ENCODE data around the gene CANT1. TPM values are rescaled to one million over a fixed set of nuclear protein-coding genes. Genes with fewer than 3 reads are reported as not detected.
"Not testable (repeated sequence)": the region's sequence is repeated elsewhere in the genome, so short reads cannot be mapped to it uniquely, and the experiment has no call there.

The CANT1 gene
- total RNA-seq, 4 donors from 2014 or later, result 17.5 to 38.3 (median 26.6) TPM

DNA sequence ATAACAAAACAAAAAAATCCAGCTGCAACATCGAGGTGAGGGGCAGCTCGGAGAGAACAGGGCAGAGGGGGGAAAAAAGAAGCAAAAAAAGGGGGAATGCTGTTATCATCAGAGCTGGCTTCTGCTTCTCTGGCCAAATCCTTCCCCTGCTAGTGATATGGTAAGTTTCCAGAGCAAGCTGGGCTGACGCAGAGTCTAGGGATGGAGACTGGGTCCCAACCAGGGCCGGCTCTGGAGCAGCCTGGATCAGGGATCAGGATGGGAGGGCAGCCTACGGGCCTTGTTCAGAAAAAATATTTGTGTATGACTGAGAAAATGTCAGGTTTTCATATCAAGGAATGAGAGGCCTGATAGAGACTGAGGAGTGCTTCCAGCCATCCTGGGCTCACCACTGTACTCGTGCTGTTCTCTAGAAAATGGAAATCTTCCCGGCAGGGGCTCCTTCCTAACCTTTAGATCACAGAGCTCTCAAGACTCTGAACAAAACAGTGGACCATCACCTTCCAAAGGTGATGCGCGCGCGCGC lies 13.7 kb upstream of the CANT1 start:
- H3K36me3 ChIP-seq, result no peaks in the 10 kb centered on the region
- H3K9me3 ChIP-seq, result no peaks in the 10 kb centered on the region
- H3K4me3 ChIP-seq, result peak overlapping the region; percentile 59 to 79 (median 64)
- H3K27ac ChIP-seq, result peak overlapping the region; percentile 63 to 83 (median 78)
- no peak for ATAC-seq
- TF ChIP-seq, protein P1, sequence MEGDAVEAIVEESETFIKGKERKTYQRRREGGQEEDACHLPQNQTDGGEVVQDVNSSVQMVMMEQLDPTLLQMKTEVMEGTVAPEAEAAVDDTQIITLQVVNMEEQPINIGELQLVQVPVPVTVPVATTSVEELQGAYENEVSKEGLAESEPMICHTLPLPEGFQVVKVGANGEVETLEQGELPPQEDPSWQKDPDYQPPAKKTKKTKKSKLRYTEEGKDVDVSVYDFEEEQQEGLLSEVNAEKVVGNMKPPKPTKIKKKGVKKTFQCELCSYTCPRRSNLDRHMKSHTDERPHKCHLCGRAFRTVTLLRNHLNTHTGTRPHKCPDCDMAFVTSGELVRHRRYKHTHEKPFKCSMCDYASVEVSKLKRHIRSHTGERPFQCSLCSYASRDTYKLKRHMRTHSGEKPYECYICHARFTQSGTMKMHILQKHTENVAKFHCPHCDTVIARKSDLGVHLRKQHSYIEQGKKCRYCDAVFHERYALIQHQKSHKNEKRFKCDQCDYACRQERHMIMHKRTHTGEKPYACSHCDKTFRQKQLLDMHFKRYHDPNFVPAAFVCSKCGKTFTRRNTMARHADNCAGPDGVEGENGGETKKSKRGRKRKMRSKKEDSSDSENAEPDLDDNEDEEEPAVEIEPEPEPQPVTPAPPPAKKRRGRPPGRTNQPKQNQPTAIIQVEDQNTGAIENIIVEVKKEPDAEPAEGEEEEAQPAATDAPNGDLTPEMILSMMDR (IDR thresholded peaks at IDR 0.05 in 4 of 5, conservative IDR thresholded peaks at IDR 0.05 in 1 of 5), result no peak
- no peak for TF ChIP-seq POLR2A (IDR thresholded peaks at IDR 0.05)
- DNase-seq, result peak in 1 of 2 donors; percentile 10
- H3K4me1 ChIP-seq, result peaks cover 59 to 76% of the 10 kb centered on the region in 2 donors
- intact Hi-C loops (cut with DNase I; ENCODE audit: low total_unique reads), result loop anchor here (5.0 kb wide), 2 partner anchors 54 to 1099 kb away; no protein-coding TSS in a partner anchor
- H3K27me3 ChIP-seq, result no peaks in the 10 kb centered on the region
- in situ Hi-C loops (cut with MboI; ENCODE audit: low sequenced_read_pairs in 4 of 4), result no loop called here

DNA sequence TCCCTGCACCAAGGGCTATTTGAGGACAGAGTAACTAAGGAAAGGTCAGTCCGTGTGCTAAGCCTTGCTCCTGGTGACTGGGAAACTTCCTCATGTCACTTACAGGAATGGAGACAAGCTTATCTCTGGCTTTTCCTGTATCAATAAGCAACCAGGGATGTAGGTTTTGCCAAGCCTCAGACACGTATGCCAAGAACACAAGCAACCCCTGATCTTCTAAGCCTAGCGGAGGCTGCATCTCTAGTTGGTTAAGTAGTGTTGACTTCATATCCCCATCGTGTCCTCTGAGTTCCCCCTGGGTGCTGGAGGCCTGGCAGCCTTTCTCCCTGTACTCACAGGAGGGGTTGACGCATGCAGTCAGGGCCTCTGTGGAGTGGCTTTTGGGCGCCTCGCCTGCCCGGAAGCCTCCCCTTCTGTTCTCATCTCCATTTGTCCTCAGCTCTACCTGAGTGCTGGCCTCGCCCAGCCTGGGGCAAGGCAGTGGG lies 13.0 kb upstream of the CANT1 start:
- H3K4me1 ChIP-seq, result peaks cover 52 to 71% of the 10 kb centered on the region in 2 donors
- in situ Hi-C loops (cut with MboI; ENCODE audit: low sequenced_read_pairs in 4 of 4) (no loop called here), intact Hi-C loops (cut with DNase I; ENCODE audit: low total_unique reads) (loop anchor here (5.0 kb wide), 2 partner anchors 55 to 1100 kb away; no protein-coding TSS in a partner anchor)
- no peak overlapping the region for H3K4me3 ChIP-seq
- H3K27me3 ChIP-seq, result no peaks in the 10 kb centered on the region
- no peaks in the 10 kb centered on the region for H3K9me3 ChIP-seq
- no peaks in the 10 kb centered on the region for H3K36me3 ChIP-seq
- peak in 1 of 2 donors; percentile 3 for ATAC-seq
- DNase-seq, result peak in 1 of 2 donors; percentile 48
- TF ChIP-seq, protein P1 (IDR thresholded peaks at IDR 0.05 in 4 of 5, conservative IDR thresholded peaks at IDR 0.05 in 1 of 5), result no peak
- TF ChIP-seq POLR2A (IDR thresholded peaks at IDR 0.05), result peak in 1 of 2 donors; percentile 9
- H3K27ac ChIP-seq, result peak overlapping the region; percentile 63 to 83 (median 78)

- peaks cover 47 to 65% of the 10 kb centered on the region in 2 donors for H3K4me1 ChIP-seq
- ATAC-seq; H3K27me3 ChIP-seq; in situ Hi-C loops (cut with MboI; ENCODE audit: low sequenced_read_pairs in 4 of 4); H3K9me3 ChIP-seq; H3K36me3 ChIP-seq: not testable (repeated sequence)
- intact Hi-C loops (cut with DNase I; ENCODE audit: low total_unique reads), result loop anchor here (5.0 kb wide), 2 partner anchors 55 to 1100 kb away; no protein-coding TSS in a partner anchor
- peak overlapping the region; percentile 34 to 83 (median 78) for H3K27ac ChIP-seq
- DNase-seq, result peak in 1 of 2 donors; percentile 3
- peak overlapping the region in 1 of 4 donors; percentile 3 for H3K4me3 ChIP-seq
Observed at GRCh38 chr17:79021929-79022328, 12.4 kb upstream of the CANT1 start.

GRCh38 chr17:79020631-79021301 lies 11.2 kb upstream of the CANT1 start:
- intact Hi-C loops (cut with DNase I; ENCODE audit: low total_unique reads) (loop anchor here (5.0 kb wide), 2 partner anchors 57 to 1102 kb away; no protein-coding TSS in a partner anchor), in situ Hi-C loops (cut with MboI; ENCODE audit: low sequenced_read_pairs in 4 of 4) (no loop called here)
- DNase-seq (peak in 1 of 2 donors; percentile 25), ATAC-seq (peak in 1 of 2 donors; percentile 9)
- TF ChIP-seq POLR2A (IDR thresholded peaks at IDR 0.05), result no peak
- TF ChIP-seq, protein P1 (IDR thresholded peaks at IDR 0.05 in 4 of 5, conservative IDR thresholded peaks at IDR 0.05 in 1 of 5), result no peak
- Histone ChIP-seq H3K27ac (peak overlapping the region; percentile 67 to 83 (median 78)), H3K4me1 (peaks cover 36 to 53% of the 10 kb centered on the region in 2 donors), H3K4me3 (no peak overlapping the region), H3K27me3 (no peaks in the 10 kb centered on the region), H3K36me3 (no peaks in the 10 kb centered on the region), H3K9me3 (no peaks in the 10 kb centered on the region)
